HG03575 (cell line): Measurements from ENCODE around the gene DDX52.
"Not testable (repeated sequence)": the region's sequence is repeated elsewhere in the genome, so short reads cannot be mapped to it uniquely, and the experiment has no call there.

ENCODE experiments used
- ATAC-seq: cut with Tn5 transposase; IDR thresholded peaks from one replicate; pipeline ENCODE4 v1.9.1; 2021; ENCODE audit not compliant: unreplicated experiment, insufficient number of reproducible peaks, low FRiP score; ENCODE audit errors: extremely low read depth

Gene DDX52

DNA sequence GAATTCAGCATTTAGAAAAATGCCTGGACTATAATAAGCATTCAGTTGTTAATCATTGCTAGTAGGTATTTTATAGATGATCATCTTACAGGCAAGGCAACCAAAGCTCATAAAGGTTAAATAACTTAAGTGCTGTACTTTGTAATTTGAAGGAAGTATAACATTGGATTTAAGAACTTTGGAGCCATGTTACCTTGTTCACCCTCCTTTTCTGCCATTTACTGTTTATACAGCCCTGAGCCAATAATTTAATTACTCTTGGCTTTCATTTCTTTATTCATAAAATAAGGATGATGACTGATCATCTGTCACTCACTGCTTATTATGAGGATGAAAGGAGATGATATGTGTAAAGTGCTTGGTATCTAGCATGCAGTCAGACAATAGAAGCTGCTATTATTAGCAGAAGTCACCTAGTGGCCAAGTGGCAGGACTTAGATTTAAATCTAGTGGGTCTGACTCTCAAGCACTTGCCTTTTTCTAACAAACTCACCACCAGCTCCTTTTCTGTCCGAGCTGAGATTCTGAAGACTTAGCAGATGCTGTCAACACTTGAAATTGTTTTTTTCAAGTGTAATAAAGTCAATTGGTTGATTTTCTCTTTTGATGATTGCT lies 18.3 kb upstream of the DDX52 start:
- ATAC-seq = no peak

DNA sequence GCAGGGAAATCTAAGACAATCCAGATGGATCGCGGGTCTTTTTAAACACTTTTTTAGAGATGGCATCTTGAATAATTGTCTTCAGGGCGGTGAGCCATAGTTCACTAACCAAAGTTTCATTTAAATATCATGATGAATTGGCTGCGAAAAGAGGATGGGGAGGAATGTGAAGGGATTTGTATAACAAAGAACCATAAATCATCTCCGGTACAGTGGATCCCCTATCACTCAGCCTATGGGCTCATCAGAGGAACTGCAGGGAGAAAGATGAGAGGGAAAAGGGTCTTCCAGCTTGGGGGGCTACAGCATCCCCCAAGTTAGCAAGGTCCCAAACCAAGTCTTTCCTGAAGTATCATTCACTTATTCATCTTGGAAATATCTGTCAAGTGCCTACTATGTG lies 16.7 kb upstream of the DDX52 start:
- ATAC-seq = no peak

DNA sequence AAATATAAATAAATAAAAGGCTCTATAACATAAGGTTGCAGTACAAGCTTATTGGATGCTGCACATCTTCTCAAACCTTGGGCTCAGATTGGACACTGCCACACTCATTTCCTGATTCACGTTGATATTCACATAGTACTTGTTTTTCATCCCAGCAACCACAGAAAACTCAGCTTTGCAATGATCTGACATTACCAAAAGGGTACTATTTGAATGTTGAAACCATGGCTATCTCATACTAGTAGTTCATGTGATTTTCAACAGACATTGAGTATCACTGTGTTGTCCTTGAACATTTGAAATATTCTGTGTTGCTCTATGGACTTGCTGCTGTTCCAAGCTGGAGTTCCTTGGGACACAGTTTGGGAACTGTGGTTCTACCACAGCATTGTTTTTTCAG lies 14.0 kb upstream of the DDX52 start:
- ATAC-seq = no peak

DNA sequence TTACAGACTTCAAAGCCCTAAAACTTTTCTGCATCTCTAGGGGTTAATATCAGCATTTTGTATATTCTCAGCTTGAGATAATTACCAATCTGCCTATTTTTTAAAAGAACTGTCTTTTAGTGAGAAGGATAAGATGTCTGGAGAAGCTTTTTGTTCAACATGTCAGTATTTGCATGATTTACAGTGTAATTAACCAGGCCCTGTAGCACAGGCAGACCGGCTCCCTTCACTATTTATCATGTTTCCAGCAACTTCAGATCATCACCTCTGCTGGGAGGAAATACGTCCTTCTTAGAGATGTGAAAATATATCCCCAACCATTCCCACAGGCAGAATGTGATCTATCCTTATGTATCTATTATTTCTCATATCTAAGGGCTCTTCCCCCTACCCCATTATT lies 8.6 kb upstream of the DDX52 start:
- no peak for ATAC-seq

DNA sequence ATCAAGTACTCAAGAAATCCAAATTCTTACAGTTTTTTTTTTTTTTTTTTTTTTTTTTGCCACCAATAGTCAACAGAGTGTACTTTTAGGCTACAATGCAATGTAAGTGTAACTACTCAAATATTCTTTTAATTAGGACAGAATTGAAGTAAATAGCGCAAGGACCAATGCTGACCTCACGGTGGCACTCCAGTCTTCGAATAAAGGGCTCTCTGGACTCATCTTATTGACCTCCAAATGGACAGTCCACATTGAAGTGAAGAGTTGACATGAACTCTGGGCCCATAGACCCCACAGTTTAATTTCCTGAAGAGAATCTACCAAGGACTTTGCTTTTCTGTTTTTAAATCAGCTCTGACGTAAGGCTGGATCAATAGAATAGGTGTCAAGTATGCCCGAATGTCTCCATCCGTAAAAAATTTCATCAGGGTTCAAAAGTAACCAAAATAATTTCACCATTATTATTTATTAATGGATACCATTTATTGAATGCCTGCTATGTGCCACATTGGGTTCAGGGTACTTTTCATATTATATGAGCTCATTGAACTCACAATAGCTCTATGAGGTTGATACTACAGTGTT lies 7.3 kb upstream of the DDX52 start:
- ATAC-seq = no peak

DNA sequence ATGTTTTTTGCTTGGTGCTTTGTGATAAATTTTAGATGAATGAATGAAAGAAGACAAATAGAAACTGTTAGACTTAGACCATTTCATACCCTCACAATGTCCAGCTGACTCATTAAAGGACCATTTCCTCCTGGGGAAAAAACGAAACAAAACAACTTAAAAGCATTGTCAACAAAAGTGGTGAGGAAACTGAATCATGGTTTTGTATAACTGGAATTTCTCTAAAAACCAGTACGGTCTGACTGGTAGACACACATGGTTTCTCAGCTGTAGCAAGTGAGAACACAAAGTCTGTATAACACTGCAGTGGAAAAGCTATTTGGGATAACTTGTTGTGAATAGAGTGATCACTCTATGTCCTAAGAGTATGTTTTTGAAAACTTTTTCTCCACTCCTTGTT lies 5.3 kb upstream of the DDX52 start:
- no peak for ATAC-seq

DNA sequence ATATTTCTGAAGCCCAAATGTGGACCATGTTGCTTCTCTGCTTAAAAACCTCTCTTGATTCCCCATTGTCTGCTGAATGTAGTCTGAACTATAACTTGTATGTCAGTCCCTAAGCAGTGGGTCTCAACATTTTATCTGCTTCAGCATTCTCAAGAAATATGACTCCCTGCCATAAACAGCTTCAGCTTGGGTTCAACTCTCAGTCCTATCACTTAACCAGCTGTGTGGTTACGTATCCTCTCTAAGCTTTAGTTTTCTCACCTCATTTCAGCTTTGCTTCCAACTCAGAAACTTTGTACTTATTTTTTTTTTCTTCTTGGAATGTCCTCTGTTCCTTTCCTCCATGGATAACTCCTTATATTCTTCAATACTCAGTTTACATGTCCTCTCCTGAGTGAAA lies 4.6 kb upstream of the DDX52 start:
- ATAC-seq = no peak

DNA sequence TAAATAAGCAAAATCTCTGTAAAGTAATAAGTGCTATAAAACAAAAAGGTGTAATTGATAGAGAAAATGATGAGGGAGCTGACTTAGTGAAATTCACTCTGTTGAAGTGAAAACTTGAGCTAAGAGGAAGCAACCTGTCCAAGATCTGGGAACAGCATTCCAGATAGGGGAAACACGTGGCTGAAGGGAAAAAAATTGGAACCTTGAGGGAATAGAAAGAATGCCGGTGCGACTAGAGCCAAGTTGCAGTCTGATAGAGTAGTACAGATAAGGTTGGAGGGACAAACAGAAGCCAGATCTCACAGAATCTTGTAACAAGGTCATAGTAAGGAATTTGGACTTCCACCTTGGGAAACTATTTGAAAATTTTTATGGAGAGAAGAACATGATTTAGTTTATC lies 623 bp upstream of the DDX52 start:
- no peak for ATAC-seq

DNA sequence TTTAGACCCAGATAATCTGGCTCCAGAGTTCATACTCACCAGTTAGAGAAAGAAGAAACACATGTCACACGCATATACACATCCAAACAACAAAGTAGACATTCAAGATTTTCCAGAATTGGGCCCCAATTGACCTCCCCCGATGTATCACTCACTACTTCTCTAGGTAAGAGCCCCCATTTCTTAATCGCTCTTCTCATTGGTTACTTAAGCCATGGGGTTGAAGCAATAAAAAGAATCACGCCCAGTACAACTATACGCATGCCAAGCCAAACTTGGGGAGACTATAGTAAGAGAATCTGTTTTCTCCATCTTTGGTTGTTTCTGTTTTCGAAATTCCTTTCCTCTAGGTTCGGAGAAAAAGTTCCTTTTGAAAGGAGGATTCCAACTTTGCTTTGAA lies 565 bp downstream of the DDX52 start:
- ATAC-seq = no peak

DNA sequence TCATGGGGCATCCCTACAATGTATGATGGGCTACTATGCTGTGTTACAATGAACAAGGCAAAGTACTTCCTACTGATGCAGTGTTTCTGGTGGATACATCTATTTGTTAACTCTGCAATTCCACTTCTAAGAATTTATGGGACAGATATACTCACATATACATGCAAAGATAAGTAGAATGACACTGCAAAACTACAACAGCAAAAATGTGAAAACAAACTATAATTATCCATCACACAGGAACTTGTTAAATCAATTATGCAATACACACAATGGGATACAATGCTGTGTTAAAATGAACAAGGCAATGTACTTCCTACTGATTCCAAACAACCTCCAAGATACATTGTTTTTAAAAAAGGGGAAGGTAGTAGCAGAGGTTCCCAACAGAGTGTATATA lies 3.2 kb downstream of the DDX52 start:
- ATAC-seq = no peak

DNA sequence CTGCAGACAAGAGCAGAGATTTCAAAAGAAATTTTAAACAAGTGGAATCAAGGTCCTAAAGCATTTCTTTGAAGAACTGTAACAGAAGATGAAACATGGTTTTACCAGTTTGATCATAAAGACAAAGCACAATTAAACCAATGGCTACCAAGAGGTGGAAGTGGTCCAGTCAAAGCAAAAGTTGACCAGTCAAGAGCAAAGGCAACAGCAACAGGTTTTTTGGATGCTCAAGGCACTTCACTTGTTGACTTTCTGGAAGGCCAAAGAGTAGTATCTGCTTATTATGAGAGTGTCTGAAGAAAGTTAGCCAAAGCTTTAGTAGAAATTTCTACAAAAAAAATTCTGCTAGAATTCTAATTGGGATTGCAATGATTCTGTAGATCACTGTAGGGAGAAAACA lies 5.3 kb downstream of the DDX52 start:
- ATAC-seq = no peak

DNA sequence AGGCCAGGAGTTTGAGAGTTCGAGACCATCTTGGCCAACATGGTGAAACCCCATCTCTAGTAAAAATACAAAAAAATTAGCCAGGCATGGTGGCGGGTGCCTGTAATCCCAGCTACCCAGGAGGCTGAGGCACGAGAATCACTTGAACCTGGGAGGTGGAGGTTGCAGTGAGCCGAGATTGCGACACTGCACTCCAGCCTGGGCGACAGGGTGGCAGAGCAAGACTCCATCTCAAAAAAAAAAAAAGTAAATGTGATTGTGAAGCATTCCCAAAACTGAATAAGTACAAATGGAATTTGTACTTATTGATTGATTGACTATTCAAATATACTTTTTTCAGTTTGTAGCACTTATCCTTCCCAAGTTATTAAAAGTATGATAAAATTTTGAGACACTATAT lies 26.8 kb downstream of the DDX52 start:
- ATAC-seq = not testable (repeated sequence)

DNA sequence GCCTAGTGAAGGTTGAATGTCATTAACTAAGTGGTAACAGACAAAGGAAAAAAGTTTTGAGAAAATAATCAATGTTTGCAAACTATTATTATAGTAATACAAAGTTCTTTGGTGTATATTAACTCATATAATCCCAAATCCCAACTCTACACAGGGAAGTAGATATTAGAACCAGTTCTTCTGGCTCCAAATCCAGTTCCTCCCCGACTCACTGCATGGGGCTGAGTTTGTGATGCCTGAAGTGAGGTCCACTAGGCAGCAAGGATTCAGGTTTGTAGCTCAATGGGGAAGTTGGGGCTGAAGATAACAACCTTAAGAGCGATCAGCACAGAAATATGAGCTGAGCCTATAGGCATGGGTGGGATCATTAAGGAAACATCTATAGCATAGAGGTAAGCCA lies 28.4 kb downstream of the DDX52 start:
- ATAC-seq = no peak

DNA sequence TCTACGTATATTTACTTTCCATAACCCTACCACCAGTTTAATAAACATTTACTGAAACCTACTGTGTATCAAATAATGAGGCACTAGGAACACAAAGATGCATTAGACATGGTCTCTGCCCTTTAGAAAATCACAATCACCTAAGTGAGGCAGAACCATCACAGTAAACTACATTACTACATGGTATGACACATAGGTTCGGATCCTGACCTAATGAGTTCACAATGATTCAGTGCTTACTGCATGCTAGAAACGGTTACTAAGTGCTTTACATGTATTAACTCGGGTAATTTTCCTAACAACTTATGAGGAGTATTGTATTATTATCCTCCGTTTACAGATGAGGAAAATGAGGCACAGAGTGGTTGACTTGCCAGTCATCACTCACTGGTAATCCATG lies 28.9 kb downstream of the DDX52 start:
- ATAC-seq = no peak

DNA sequence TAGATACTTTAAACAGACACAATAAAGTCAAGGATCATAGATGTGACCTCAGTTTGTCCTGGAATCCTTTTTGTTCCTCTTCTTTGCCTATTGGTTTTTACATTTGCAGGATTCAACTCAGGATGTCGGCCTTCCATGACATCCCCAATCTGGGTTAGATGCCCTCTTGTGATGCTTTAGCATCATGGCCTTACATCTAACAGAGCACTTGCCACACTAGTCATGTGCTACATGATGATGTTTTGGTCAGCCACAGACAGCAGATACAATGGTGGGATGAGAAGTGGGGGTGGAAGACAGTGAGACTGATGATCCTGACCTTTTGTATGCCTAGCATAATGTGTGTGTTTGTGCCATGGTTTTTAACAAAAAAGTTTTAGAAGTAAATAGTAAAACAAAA lies 32.3 kb downstream of the DDX52 start:
- no peak for ATAC-seq

DNA sequence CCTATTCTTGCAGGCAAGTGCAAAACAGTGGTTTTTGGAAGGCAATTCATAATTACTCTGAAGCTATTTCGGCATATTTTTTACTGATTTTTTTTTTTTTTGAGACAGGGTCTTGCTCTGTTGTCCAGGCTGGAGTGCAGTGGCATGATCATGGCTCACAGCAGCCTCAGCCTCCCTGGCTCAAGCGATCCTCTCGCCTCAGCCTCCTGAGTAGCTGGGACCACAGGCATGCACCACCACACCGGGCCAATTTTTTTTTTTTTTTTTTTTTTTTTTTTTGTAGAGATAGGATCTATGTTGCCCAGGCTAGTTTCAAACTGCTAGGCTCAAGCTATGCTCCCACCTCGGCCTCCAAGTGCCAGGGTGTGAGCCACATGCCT lies 33.2 kb downstream of the DDX52 start:
- not testable (repeated sequence) for ATAC-seq

DNA sequence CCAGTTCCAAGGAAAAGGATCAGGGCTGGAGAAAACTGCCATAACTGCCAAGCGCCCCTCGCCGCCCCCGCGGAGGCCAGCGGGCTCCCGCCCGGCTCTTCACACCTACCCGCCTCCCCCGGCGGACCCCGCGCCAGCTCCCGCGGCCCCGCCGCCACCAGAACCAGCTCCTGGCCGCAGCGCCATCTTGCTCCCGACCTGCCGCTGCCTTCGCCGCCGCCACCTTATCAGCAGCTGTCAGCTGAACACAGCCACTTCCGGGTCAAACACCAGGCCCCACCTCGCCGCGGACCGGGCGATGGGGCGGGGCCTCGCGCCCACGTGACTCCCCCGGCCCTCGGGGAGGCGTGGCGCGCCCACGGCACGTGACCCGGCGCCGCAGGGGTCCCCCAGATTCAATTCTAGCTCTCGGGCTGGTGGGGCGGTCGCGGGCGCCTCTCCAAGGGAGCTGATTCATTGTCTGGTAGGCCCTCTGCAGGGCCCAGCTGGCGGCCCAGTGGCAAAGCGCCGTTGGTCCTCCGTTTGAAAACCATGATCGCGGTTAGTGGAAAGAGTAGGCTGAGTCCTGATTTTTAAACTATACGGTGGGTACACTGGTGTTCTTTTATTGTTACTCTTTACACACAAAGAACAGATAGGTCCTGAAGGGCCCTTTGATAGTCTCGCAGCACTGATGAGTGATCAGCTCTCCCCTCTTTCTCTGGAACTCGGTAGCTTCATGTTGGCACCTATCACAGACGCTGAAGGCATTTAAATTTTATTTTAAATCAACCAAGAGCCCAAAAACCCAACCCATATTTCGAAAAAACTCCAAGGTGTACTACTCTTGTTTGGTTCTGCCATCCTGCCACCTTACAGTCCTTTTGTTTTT lies 33.8 kb downstream of the DDX52 start, which contains the start of gene SYNRG:
TSS of gene SYNRG (minus strand) at position 249 of the 871 bp plus-strand sequence. CDS start at position 186, 63 bp downstream.
- peak; percentile 45 for ATAC-seq

DNA sequence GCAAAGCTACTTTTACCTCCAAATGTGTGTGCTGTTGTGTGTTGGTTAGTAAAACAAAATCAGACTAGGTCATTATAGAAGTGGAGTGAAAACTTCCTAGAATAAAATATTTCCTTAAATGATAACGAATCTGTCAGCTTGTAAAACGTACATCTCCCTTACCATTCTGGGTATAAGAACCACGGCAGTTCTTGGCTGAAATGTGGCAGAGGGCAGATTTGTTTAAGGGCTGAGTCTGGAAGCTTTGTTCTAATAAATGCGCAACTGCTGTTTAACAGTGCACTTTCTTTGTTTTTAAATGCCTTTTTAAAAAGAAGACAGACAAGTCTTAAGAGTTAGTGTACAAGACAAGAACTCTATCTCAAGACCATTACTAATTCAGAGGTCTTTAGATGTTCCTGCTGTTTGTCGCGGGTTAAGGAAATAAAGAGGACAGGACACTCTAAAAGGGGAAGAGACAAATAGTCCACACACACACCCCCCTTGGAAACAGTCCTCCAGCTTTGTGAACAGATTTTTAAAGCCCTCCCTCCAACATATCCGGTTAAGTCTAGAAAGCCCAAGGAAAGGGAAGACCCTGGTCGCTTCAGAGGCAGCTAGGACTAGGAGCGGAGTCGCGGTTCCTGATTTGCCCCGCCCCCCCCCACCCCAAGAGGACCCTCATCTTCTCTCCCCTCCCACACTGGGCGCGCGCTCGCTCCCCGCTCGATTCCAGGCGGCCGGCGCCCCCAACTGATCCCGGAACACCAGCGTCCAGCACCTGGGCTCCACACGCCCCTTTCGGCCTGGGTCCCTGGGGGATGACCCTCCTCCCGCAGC lies 34.7 kb downstream of the DDX52 start:
- no peak for ATAC-seq

DNA sequence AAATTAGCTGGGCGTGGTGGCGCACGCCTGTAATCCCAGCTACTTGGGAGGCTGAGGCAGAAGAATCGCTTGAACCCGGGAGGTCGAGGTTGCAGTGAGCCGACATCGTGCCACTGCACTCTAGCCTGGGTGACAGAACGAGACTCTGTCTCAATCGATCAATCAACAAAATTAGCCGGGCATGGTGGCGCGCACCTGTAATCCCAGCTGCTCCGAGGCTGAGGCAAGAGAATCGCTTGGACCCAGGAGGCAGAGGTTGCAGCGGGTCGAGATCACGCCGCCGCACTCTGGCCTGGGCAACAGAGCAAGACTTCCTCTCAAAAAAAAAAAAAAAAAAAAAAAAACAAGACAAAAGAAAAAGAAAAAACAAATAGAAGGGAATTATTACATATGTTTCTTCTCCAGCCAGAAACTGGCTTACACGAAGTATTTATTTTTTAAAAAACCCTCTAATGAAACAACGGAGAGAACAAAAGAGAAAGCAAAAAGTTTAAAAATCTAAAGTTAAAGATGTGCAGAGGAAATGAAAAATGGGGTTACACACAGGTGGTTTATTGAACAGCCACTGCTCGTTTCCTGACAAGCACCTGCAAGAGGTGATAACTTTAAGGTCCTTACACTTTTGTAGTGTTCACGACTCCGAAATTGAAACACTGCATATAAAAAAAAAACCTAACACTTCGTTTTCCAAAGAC lies 35.5 kb downstream of the DDX52 start:
- ATAC-seq = no peak
